HG03378 (cell line): ENCODE data around the gene NGRN.

Experiments
- ATAC-seq: cut with Tn5 transposase; IDR thresholded peaks from one replicate; pipeline ENCODE4 v1.9.1; 2021; ENCODE audit warnings: mild to moderate bottlenecking, moderate library complexity; ENCODE audit not compliant: unreplicated experiment

NGRN gene

GRCh38 chr15:90315278-90315982, 50.0 kb downstream of the NGRN start:
- no peak for ATAC-seq

GRCh38 chr15:90316139-90316538, 50.7 kb downstream of the NGRN start:
- ATAC-seq, result no peak

GRCh38 chr15:90318591-90318990, 53.1 kb downstream of the NGRN start:
- ATAC-seq, result no peak

GRCh38 chr15:90320062-90320884, 54.8 kb downstream of the NGRN start:
- peak; percentile 75 for ATAC-seq

GRCh38 chr15:90320885-90321278, 55.4 kb downstream of the NGRN start:
- no peak for ATAC-seq
